Ectodermal cell (in vitro differentiated cells): Measurements from ENCODE around the gene HIVEP3.
"Not testable (repeated sequence)": the region's sequence is repeated elsewhere in the genome, so short reads cannot be mapped to it uniquely, and the experiment has no call there.

Experiments
- H3K27ac ChIP-seq: 2 replicates; pipeline ENCODE4 v1.7.0; 2013; ENCODE audit warnings: mild to moderate bottlenecking, low read depth, low read length; ENCODE audit not compliant: insufficient read depth, poor library complexity, severe bottlenecking
- H3K27me3 ChIP-seq: 2 replicates; pipeline ENCODE4 v1.7.0; 2013; ENCODE audit warnings: mild to moderate bottlenecking, low read length; ENCODE audit not compliant: insufficient read depth, control insufficient read depth, poor library complexity, severe bottlenecking
- H3K36me3 ChIP-seq: one replicate; pipeline ENCODE4 v1.7.0; 2013; ENCODE audit warnings: low read length; ENCODE audit not compliant: control insufficient read depth, insufficient read depth
- H3K4me1 ChIP-seq: one replicate; pipeline ENCODE4 v1.7.0; 2013; ENCODE audit warnings: low read length; ENCODE audit not compliant: control insufficient read depth, insufficient read depth
- H3K4me3 ChIP-seq: 2 replicates; pipeline ENCODE4 v1.7.0; 2013; ENCODE audit warnings: low read depth, low read length, control low read depth; ENCODE audit not compliant: insufficient read depth
- H3K9me3 ChIP-seq: 2 replicates; pipeline ENCODE4 v1.7.0; 2013; ENCODE audit warnings: mild to moderate bottlenecking, low read length, moderate library complexity; ENCODE audit not compliant: control insufficient read depth
- WGBS, 2 experiments: methylation state at CpG; one replicate each; pipeline ENCODE4 v1.1.7; 2013; ENCODE audit warnings: missing lambda C conversion rate in 2 of 2; 5-methylcytosine and 5-hydroxymethylcytosine counted together

HIVEP3 gene

DNA sequence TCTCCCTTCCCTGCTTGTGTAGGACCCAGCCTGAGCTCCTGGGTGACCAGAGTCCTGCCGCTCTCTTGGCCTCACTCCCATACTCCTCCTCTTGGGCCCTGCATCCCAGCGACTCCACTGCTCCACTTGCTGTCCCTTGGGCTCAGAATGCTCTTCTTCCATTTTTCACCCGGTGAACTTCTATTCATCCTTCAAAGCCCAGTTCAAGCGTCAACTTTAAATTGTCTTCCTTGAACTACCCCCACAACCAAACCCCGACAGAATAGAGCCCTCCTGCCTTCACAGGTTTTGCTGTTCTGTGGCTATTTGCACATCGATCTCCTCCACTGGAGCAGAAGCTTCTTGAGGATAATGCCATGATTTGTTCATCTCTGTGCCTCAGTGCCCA, 218.9 kb downstream of the HIVEP3 start:
- Histone ChIP-seq H3K27ac (no peak overlapping the region), H3K4me1 (no peaks in the 10 kb centered on the region), H3K27me3 (no peaks in the 10 kb centered on the region), H3K4me3 (no peak overlapping the region), H3K9me3 (no peaks in the 10 kb centered on the region), H3K36me3 (no peaks in the 10 kb centered on the region)
- WGBS, 2 experiments, result 93 to 97% methylated on average over 6 of the region's 6 CpGs

DNA sequence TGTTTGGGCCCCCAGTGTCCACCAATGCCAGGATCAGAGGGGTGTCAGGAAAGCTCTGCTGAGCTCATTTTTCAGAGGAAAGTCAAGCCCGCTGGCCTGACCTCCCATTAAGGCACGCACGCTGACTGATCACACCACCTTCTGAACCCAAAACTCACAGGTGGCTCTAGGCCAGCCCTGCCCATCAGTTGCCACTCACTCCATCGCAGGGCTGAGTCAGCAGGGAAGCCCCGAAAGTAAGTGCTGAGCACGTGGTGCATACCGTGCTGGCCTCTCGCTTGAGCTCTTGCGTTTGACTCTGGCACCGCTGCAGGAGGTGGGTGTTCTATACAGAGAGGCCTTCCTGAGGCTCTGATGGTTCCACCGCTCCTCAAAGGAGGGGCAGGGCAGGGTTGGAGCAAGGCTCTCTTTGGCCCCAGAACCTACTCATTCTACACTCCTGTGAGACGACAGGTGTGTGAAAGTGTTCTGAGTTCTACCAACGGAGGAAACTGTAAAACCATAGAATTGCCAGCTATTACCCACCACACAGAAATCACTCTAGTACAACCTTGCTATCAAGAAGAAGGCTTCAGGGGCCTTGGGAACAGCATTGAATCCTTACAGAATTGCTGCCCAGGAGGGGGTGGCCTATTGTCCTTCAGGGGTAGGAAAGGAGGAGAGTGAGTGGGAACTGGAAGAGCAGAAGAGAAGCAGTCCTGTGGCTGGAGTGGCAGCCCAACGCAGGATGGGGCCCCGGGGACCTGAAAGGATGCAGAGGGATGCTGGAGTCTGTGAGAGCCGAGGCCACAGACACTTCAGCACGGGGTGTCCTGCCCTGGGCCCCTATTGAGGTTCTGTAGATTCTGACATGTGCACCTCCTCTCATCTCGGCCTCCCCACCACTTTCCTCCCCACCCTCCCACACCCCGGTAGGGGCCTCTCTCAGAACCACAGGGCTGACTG, 219.5 kb downstream of the HIVEP3 start:
- WGBS, 2 experiments, result 91% methylated on average over 19 of the region's 19 CpGs
- H3K27me3 ChIP-seq, result no peaks in the 10 kb centered on the region
- no peaks in the 10 kb centered on the region for H3K4me1 ChIP-seq
- no peaks in the 10 kb centered on the region for H3K9me3 ChIP-seq
- no peaks in the 10 kb centered on the region for H3K36me3 ChIP-seq
- H3K27ac ChIP-seq, result no peak overlapping the region
- H3K4me3 ChIP-seq, result no peak overlapping the region

DNA sequence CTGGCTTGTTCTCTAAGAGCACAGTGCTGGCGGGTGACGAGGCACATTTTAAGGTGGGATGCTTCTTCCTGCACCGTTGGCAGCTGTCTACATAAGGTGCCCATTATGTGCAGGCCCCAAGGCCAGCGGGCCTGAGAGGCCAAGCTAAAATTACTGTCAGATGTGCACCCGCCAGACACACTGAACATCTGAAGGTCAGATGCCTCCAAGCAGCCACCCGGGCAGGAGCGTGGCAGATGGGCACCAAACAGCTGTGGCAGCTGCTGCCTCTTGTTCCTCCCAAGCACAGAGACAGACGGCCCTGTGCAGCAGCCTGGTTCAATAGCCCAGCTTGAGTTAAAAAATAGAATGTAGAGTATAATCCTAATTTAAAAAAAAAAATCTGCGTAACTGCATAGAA, 222.3 kb downstream of the HIVEP3 start:
- no peak overlapping the region for H3K4me3 ChIP-seq
- no peaks in the 10 kb centered on the region for H3K9me3 ChIP-seq
- WGBS, 2 experiments, result 95 to 96% methylated on average over 8 to 9 of the region's 9 CpGs
- no peaks in the 10 kb centered on the region for H3K4me1 ChIP-seq
- no peaks in the 10 kb centered on the region for H3K27me3 ChIP-seq
- no peak overlapping the region for H3K27ac ChIP-seq
- H3K36me3 ChIP-seq, result no peaks in the 10 kb centered on the region

DNA sequence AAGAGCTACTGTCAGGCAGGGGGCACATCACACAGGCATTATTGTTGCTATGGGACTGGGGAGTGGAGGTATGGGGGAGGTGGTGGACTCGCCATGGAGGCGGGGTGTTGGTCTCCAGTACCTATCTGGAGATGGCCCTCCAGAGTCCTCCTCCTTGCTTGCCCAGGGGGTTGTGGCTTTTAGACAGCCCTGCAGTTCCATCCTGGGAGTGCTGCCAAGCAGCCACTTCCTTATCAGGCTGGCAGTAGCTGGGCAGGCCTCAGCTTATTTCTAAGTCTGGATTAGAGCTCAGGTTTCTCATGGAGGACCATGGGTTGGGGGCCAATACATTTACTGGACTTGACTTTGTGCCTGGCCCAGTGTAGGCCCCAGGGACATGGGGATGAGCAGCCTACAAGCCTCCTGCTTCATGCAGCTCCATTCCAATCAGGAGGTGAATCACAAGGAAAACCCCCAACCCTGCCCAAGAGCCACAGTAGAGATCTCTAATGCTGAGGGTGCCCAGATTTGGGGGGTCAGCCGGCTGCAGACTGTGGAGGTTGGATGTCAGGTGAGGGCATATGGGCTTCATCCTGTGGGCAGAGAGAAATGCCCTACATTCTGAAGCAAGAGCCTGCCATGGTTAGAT, 223.5 kb downstream of the HIVEP3 start:
- H3K36me3 ChIP-seq, result no peaks in the 10 kb centered on the region
- H3K4me3 ChIP-seq, result no peak overlapping the region
- WGBS, 2 experiments, result 91 to 92% methylated on average over 3 of the region's 3 CpGs

DNA sequence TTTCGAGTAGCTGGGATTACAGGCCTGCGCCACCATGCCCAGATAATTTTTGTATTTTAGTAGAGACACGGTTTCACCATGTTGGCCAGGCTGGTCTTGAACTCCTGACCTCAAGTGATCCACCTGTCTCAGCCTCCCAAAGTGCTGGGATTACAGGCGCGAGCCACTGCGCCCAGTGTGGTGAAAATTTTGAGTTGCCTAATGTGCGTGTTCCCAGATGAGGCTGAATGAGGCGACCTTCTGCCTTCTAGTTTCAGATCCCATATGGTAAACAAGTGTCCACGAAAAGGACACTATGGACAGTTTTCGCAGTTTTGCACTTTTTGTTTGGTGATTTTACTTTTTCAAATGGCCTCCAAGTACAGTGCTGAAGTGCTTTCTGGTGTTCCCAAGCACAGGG, 226.8 kb downstream of the HIVEP3 start:
- not testable (repeated sequence) for H3K27ac ChIP-seq, H3K9me3 ChIP-seq, H3K36me3 ChIP-seq, H3K4me1 ChIP-seq, H3K27me3 ChIP-seq, H3K4me3 ChIP-seq
- WGBS, 2 experiments, result 91 to 93% methylated on average over 10 of the region's 10 CpGs

More for the DNA sequence above, 223.5 kb downstream of the HIVEP3 start:
- H3K27me3 ChIP-seq, result no peaks in the 10 kb centered on the region
- H3K27ac ChIP-seq, result no peak overlapping the region
- no peaks in the 10 kb centered on the region for H3K9me3 ChIP-seq
- no peaks in the 10 kb centered on the region for H3K4me1 ChIP-seq

DNA sequence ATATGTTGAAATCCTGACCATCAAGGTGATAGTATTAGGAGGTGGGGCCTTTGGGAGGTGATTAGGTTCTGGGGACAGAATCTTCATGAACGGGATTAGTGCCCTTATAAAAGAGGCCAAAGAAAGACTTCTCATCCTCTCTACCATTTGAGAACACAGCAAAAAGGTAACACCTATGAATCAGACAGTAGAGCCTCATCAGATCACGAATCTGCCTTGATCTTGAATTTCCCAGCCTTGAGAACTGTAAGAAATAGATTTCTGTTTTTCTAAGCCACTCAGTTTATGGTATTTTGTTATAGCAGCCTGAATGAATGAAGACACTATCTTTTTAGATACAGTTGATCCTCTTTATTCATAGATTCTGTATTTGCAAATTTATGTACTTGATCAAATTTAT, 227.3 kb downstream of the HIVEP3 start:
- H3K4me1 ChIP-seq, result no peaks in the 10 kb centered on the region
- H3K9me3 ChIP-seq, result no peaks in the 10 kb centered on the region
- H3K36me3 ChIP-seq, result no peaks in the 10 kb centered on the region
- WGBS, 2 experiments, result 88 to 100% methylated on average over 2 of the region's 2 CpGs
- no peaks in the 10 kb centered on the region for H3K27me3 ChIP-seq
- no peak overlapping the region for H3K4me3 ChIP-seq
- no peak overlapping the region for H3K27ac ChIP-seq

DNA sequence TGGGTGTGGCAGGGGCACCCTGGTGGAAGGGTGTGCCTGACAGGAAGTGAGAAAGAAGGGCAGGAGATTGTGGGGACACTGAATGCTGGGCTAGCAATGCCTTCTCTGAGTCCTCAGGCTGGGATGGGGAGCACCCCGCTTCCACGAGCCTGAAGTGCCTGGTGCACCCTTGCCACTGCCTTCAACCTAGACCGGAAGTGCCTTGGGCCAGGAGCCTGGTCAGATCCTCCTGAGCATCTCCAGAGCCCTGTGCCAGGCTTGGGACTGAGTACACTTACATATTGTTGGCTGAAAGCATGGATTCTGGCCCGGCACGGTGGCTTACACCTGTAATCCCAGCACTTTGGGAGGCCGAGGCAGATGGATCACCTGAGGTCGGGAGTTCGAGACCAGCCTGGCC, 228.4 kb downstream of the HIVEP3 start:
- WGBS, 2 experiments, result 94 to 95% methylated on average over 8 of the region's 8 CpGs
- H3K27me3 ChIP-seq, result no peaks in the 10 kb centered on the region
- H3K36me3 ChIP-seq, result no peaks in the 10 kb centered on the region
- no peaks in the 10 kb centered on the region for H3K9me3 ChIP-seq
- no peak overlapping the region for H3K4me3 ChIP-seq
- no peaks in the 10 kb centered on the region for H3K4me1 ChIP-seq
- no peak overlapping the region for H3K27ac ChIP-seq

DNA sequence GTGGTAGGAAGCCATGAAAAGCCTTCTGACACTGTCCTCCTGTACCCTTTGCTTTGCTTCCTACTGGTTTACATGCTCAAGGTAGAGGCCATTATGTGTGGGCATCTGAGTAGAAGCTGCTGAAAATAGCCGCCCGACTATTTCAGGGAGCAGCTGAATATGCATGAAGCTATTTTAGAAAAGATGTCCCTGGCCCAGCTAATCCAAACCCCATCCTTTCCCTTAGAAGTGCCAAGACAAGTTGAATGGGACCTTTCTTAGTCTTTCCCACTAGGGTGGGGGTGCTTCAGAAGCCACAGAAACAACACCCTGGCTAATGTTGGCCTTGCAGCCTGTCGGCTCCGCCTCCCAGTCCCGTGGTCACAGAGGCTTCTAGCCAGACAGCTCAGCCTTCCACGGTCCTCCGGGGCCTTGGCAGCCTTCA, 229.2 kb downstream of the HIVEP3 start:
- Histone ChIP-seq H3K27me3 (no peaks in the 10 kb centered on the region), H3K4me3 (no peak overlapping the region), H3K27ac (no peak overlapping the region), H3K9me3 (no peaks in the 10 kb centered on the region), H3K36me3 (no peaks in the 10 kb centered on the region), H3K4me1 (no peaks in the 10 kb centered on the region)
- 86 to 87% methylated on average over 7 of the region's 7 CpGs for WGBS, 2 experiments

DNA sequence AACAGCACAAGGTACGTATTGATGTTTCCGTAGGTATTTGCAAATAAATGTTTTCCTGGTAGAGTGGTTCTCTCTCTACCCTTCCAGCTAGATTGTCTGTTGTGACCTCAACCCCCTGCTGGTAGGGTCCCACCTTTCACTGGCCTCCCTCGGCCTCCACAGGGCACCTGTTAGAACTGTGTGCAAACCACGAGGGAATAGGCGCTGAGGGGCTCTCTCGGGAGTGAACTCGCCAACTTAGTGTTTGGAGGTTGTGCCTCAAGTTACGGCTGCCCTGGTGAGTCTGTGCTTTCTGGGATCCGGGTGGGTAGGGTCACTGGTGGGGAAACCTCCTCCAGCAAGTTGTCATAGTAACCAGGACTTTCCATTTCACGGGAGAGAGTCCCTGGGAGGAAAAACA, 229.6 kb downstream of the HIVEP3 start:
- Histone ChIP-seq H3K27ac (no peak overlapping the region), H3K4me1 (no peaks in the 10 kb centered on the region), H3K36me3 (no peaks in the 10 kb centered on the region), H3K4me3 (no peak overlapping the region), H3K9me3 (no peaks in the 10 kb centered on the region), H3K27me3 (no peaks in the 10 kb centered on the region)
- 92 to 94% methylated on average over 10 of the region's 10 CpGs for WGBS, 2 experiments

DNA sequence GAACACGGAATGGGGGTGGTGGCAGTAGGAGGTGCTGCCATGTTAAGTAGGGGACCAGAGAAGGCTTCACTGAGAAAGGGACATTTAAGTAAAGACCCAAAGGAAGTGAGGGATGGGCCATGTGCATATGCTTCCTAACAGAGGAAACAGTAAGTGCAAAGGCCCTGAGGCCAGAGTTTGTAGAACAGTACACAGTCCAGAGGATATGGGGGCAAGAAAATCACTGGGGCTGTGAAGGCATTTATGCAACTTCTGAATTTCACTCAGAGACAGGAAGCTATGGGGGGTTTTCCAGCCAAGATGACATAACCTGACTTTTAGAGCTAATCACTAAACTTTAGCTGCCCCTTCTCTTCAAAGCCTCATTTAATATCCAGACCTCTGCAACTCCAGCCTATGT, 231.7 kb downstream of the HIVEP3 start:
- H3K9me3 ChIP-seq, result no peaks in the 10 kb centered on the region
- 96 to 97% methylated on average over 1 of the region's 1 CpG for WGBS, 2 experiments
- H3K4me1 ChIP-seq, result no peaks in the 10 kb centered on the region

More for the DNA sequence above, 231.7 kb downstream of the HIVEP3 start:
- Histone ChIP-seq H3K36me3 (no peaks in the 10 kb centered on the region), H3K27ac (no peak overlapping the region), H3K4me3 (no peak overlapping the region), H3K27me3 (no peaks in the 10 kb centered on the region)
